HG02571 (cell line): ENCODE measurements around the gene KDM4C.
A peak's percentile ranks its signal among the peaks of the same experiment; 100 is the strongest.

Experiments used
- ATAC-seq: cut with Tn5 transposase; IDR thresholded peaks from one replicate; pipeline ENCODE4 v1.9.1; 2021; ENCODE audit warnings: mild to moderate bottlenecking, moderate library complexity; ENCODE audit not compliant: unreplicated experiment

KDM4C gene

DNA sequence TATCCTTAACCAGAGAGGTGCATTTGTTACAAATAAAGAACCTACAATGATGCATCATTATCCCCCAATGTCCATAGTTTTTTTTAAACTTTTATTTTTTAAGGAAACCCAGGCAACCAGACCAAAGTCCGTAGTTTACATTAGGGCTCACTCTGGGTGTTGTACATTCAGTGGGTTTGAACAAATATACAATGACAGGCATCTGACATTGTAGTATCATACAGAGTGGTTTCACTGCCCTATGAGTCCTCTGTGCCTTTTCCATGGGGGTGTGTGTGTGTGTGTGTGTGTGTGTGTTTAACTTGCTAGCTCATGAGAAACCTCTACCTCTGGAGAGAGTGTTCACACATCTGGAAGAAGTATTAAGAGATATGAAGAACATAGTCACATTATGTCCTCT is 141.5 kb downstream of the KDM4C start:
- ATAC-seq = no peak

DNA sequence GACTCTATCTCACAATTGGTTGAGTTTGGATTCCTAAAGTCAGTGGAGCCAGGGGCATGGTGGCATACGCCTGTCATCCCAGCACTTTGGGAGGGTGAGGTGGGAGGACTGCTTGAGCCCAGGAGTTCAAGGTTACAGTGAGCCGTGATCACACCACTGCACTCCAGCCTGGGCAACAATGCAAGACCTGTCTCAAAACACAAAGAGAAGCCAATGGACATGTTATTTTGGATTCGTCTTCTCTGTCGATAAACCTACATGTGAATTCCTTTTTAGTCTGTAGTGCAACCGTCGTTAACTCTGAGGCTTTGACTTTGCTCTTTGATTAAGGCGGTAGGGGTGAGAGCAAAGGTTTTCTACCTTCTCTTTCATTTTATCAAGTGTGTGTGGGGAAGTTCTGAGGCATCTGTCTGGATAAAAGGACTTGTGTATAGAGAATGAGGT is 142.7 kb downstream of the KDM4C start:
- ATAC-seq = no peak

DNA sequence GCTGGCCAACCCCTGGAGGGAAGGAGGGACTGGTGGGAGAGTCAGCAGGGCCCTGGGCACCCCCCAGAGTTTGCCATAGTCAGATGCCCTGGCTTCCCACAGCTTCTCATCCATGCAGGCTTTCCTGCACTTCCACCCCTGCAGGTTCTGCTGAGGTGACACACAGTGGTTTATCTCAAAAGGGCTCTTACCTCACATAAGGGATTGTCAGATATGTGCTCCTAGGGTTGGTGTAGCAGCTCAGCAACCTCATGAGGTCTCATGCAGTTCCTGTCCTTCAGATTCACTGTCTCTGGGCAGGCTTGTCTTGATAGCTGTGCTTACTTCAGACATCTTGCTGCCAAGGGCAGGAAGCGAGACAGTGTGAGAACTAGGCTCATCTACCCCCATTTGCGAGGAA is 143.4 kb downstream of the KDM4C start:
- no peak for ATAC-seq

DNA sequence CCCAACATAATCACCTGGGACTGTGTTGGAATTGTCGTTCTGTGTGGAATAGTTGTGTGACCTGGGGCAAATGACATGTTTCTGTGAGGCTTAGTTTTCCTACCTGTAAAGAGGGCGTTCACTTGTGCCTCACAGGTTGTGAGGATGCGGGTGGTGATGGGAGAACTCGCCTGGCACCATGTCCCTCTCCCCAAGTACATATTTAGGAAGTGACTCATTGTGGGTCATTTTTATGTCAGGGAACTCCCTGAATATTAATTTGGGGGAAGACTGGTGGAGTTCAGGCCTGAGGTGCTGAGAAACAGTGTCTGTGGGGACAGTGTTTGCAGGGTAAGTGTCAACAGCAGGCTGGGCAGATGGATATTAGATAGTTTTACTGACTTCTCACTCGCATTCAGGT is 144.7 kb downstream of the KDM4C start:
- no peak for ATAC-seq

DNA sequence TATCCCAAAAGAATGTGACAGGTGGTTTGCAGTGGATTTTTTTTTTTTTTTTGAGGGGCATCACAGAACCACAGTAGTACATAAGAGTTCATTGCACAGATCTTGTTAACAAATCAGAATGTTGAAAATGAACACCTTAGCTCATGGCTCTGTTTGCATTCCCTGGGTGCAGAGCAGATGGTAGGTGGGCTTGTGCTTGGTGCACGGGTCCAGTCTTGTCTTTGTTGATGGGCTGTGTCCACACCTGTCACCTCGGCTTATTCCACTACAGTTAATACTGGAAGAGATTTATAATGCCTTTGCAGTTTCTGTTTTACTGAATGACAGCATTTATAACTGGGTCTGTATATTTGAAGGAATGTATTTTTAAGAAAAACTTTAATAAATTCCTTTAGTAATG is 146.6 kb downstream of the KDM4C start:
- no peak for ATAC-seq

DNA sequence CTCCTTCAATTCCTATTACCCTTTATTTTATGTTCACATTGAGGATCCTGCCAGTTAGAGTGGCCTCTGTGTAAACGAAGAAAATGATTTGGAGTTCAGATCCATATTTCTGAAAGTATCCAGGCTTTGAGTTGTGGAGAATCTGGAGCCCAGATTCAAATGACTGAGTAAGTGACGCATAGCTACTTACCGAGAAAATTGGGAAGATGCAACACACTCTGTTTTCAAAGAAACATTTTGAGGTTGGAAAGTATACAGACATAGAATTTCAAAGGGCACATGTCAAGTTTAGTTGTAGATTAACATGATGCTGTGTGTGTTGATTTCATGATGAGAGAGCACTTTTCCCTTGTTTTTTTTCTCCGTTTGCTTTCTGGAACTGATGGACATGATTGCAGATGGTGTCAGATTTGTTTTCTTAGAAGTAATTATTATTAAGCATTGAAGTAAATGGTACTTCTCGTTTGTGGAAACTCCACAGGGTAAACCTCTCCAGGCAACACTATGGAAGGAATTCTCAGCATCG is 148.1 kb downstream of the KDM4C start:
- ATAC-seq = no peak

DNA sequence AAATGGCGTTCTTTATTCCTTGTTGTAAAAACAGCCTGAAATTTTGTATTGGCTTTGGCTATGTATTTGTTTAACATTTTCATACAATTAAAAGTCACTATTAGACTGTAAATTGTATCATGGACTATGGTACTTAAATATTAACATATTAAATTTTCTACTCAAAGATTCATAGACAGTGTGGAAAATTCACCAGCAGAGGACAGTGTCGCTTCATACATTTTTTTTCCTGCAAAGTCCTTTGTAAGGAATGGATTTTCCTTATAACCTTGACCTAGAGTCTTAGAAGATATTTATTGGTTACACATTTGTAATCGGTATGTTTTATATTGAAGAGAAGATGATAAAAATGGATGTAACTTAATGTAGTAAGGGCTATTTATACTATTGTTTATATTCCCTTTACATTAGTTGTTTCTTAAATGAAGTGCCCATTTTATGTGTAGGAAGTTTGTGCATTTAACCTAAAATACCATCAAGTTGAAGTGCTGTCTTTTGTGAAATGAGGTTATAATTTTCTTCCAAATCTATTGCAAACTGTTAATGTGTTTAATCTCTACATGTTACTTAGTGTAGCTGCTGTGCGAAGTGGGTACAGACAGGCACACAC is 150.1 kb downstream of the KDM4C start:
- ATAC-seq = no peak

GRCh38 chr9:6909181-6909580 is 151.4 kb downstream of the KDM4C start:
- no peak for ATAC-seq

- ATAC-seq = no peak
These were observed 152.3 kb downstream of the KDM4C start for GRCh38 chr9:6910032-6910431.

DNA sequence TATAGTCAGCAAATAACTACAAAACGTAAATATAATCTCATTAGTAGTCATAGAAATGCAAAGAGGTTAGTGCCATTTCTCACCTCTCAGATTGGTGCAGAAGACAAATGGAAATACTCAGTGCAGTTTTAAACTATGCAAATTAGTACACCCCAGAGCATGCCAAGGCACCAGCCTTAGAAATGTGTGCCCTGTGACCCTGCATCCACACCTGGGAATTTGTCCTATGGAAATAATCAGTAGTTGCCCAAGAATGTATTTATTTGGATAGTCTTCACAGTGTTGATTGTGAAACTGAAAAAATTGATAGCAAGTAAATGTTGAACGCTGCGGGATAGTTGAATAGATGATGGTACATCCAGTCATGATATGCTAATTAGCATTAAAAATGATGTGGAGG is 152.7 kb downstream of the KDM4C start:
- ATAC-seq = no peak

DNA sequence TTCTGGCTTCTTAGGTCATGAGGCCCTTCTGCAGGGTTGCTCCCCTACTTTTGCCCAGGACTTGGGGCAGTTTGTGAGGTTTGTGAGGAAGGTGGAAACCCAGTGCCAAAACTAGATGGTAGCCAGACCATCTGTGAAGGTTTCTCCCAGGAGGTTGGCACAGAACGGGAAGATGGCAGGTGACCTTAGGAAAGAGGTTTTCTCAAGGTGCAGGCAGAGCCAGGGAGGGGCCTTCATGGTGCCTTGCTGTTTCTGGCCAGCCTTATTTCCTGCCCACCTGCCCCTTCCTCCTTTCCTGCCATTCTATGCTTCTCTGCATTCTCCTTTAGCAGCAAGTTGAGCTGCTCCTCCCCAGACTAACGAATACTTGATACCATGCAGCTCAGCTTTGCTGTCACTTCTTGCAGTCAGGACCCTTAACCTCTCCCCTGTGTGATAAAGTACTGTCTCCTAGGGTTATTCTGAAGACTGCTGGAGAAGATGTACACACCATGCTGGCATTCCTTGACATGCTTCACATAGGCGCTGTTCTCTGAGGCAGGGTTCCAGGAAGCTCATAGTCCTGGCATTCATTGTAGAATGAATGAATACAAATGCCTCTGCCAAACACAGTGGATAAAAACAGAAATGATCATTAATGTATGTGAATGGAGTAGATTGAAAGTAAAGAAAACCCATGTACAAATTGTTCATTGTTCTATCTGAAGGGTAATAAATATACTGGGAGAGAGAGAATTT is 154.3 kb downstream of the KDM4C start:
- no peak for ATAC-seq

DNA sequence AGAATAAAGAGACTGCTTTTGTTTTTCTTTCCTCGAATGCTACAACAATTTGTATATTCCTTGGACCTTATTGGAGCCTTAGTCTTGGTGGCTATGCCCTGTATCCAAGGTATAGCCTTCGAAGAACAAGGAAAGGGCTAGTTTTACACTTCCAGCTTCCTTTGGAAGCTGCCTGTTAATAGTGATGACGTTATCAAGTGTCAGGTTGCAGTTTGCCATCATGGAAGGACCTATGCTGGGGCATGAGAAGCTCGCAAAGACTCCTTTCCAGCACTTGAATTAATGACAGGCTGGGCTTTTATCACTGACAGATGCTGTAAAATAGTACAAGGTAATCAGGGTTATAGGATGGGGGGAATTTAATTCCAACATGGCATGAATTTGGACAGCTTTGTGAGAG is 157.9 kb downstream of the KDM4C start:
- no peak for ATAC-seq

DNA sequence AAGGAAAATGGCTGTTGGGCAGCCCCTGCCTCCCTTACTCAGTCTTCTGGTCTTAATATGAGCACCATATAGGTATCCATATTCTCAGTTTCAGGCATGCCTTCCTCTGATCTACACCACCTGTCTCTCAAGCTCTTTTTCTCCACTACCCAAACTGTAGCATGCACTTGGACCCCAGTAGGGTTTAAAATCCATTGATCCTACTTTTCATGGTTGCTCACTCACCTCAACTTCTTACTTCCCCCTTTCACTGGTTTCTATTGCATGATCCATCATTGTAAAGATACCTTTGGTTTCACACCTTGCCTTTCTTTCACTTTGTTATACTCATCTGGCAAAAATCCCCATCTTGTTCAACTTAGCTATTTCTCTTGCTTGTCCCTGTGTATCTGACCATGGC is 159.4 kb downstream of the KDM4C start:
- ATAC-seq = peak; percentile 75

DNA sequence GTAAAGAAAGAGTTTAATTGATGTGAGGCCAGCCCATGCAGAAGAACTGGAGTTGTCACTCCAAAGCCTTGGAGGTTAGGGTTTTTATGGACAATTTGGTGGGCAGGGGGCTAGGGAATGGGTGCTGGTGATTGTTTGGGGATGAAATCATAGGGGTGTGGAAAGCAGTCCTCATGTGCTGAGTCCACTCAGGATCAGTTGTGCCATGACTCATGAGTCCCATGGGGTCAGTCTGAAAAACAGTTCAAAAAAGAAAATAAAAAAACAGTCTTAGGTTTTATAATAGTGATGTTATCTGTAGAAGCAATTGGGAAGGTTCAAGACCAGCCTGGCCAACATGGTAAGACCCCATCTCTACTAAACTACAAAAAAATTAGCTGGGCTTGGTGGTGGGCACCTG is 162.3 kb downstream of the KDM4C start:
- ATAC-seq = no peak

GRCh38 chr9:6921315-6921714 is 163.5 kb downstream of the KDM4C start:
- no peak for ATAC-seq

- ATAC-seq = no peak
These were observed 164.4 kb downstream of the KDM4C start for GRCh38 chr9:6922124-6922676.

DNA sequence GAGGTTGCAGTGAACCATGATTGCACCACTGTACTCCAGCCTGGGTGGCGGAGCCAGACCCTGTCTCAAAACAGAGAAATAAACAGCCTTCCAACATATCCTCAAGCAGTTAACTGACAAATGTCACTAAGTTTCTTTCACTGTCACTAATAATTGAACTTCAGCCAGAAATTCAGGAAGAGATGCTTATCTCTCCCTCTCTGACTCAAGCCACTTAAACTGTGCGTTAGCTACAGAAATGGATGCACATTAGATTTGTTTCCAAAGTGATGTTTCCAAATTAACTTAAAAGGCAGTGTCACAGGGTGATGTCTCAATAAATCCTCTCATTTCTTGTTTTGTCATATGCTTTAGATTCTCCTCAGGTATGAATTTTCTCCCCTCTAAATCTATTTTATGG is 164.9 kb downstream of the KDM4C start:
- ATAC-seq = no peak

- ATAC-seq = no peak
These were observed 165.3 kb downstream of the KDM4C start for GRCh38 chr9:6923086-6923485.

DNA sequence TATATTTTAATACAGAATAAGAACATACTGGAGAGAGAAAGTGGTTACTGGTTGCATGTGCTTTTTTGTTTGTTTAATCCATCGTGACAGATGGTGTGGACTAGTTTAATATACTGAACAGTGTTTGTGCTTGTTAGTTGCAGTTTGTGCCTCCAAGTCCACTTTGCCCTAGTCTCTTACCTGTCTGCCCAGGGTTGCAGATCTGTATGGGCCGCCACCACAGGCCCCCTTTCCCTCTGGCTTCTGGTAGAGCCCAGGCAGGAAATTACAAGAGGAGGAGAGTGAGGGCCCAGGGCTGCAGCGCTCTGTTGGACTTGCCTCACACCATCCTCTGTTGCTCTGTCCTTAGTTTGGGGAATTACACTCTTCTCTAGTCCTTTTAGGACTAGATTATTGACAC is 166.4 kb downstream of the KDM4C start:
- ATAC-seq = no peak

GRCh38 chr9:6924988-6925563 is 167.3 kb downstream of the KDM4C start:
- ATAC-seq = no peak

DNA sequence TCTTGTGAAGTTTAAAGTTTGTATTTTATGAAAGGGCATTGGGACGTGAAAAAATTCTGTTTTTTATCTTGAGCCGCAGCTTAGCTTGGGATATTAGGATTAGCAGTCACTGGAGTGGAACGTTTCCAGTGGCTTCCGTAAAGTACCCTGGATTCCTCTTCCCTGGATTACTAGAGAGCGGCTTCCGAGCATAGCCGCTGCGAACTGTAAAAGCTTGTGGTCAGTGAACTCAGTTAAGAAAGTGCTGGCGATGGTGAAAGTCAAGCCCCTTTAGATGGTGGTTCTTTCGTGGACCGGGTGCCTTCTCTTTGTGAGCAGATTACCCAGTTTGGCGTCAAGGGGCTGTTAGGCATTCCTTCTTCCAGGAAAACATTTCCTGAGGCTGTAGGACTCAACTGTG is 168.1 kb downstream of the KDM4C start:
- ATAC-seq = no peak

DNA sequence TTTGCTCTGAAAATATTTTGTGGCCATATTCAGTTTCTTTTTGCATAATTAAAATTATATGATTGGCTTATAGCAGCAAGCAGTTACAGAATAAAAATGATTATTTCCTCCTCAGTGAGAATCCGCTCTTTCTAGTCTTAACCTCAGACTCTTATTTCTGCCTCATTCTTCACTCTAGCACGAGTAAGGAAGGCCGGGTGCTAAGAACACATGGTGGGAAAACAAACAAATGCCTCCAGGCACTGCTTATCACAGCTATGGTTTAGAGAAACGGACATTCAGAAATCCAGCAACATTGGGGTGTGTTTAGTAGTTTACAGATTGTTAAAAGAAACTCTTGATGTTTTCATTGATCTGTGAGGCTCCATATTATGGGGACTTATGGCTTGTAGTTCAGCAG is 168.7 kb downstream of the KDM4C start:
- ATAC-seq = no peak
